HG03442 (cell line): ENCODE measurements around the gene ATP5ME.

Experiments
- ATAC-seq: cut with Tn5 transposase; IDR thresholded peaks from one replicate; pipeline ENCODE4 v1.9.1; 2021; ENCODE audit warnings: mild to moderate bottlenecking, moderate library complexity; ENCODE audit not compliant: unreplicated experiment

ATP5ME gene

DNA sequence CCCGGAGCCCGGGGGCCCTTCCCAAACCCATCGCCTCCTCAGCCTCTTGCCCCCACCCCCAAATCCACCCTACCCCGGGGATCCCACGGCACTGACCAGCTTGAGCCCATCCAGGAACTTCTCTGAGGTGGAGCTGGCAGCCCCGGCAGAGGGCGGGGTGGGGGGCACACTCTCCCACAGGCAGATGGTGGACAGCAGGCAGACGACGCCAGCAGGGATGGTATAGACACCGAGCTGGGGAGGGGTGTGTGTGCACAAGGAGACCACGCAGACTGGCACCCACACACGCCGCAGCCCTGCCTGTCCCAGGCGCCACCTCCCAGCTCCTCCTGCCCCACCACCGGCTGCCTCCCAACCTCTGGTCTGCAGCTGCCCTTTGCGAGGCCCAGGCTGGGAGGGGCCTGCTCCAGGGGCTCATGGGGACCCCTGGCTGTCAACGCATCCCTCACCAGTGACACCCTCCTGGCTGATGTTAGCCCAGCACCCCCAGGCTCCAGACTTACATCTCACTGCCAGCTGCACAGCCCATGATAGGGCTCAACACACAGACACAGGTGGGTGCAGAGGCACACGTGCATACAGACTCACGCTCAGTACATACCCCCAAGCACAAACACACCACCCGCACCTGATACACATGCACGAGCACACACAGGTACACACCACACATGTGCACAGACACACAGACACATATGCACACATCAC, 10.7 kb upstream of the ATP5ME start:
- no peak for ATAC-seq

- no peak for ATAC-seq
Observed at GRCh38 chr4:683982-684622, 10.0 kb upstream of the ATP5ME start.

- no peak for ATAC-seq
Observed at GRCh38 chr4:683247-683897, 9.3 kb upstream of the ATP5ME start.

DNA sequence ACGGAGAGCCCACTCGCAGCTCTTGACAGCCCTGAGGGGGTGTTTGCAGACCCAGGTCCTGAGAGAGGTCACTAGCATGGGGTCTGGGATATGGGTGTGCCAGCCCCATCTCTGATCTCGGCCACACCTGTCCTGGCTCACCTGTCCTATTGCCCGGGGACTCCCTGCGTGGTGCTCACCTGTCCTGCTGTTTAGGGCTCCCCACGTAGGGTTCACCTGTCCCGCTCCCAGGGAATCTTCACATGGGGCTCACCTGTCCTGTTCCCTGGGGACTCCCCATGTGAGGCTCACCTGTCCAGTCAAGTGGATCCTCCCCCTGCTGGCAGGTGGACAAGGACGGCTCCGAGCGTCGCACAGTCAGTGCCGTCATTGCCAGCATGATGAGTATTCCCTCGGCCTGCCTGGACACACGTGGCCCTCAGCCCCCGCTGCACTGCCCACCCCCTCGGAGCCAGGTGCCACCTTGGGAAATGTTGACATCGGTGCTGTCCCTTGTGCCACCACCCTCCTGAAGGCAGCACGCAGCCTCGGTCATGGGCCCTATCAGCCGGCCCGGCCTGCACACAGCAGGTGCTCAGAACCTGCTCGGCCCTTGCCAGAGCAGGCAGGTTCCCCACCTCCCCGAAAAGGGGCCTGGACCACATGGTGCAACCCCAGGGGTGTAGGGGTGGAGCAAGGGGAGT, 8.6 kb upstream of the ATP5ME start:
- no peak for ATAC-seq

GRCh38 chr4:681736-682451, 7.8 kb upstream of the ATP5ME start:
- no peak for ATAC-seq

- ATAC-seq: no peak
Observed at GRCh38 chr4:680928-681645, 7.0 kb upstream of the ATP5ME start.

- no peak for ATAC-seq
Observed at GRCh38 chr4:680551-680927, 6.5 kb upstream of the ATP5ME start.

DNA sequence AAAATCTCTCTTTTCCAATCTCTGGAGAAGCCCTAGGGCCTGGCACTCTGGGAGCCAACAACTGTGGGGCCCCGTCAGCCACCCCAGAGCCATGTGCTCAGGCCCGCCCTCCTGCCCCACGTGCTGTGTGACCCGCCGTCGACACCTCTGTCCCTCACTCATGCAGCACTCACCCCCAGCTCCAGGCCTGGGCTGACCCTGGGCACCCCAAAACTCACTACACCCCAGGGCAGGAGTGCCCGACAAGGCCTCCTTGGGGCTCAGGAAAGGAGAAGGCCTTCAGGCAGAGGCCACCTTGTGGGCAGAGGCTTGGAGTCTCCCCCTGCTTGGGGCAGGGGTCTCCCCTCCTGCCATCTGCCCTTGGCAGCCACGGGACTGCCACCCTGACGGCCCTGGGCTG, 6.0 kb upstream of the ATP5ME start:
- ATAC-seq: no peak

DNA sequence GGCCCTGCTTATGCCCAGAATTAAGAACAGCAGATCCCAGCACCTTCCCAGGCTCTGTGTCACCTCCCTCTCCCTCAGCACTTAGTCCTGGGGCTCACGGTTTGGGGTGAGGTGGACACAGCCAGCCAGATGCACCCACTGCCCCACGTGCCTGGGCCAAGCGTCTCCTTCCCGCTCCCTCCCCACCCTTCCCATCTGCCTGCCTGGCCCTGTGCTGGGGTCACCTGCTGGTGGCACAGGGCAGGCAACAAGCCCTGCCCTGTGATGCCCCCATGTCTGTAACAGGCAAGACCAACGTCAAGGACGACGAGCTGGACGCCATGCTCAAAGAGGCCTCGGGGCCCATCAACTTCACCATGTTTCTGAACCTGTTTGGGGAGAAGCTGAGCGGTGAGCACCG, 5.6 kb upstream of the ATP5ME start:
- ATAC-seq: no peak

GRCh38 chr4:679104-679481, 5.0 kb upstream of the ATP5ME start:
- no peak for ATAC-seq

DNA sequence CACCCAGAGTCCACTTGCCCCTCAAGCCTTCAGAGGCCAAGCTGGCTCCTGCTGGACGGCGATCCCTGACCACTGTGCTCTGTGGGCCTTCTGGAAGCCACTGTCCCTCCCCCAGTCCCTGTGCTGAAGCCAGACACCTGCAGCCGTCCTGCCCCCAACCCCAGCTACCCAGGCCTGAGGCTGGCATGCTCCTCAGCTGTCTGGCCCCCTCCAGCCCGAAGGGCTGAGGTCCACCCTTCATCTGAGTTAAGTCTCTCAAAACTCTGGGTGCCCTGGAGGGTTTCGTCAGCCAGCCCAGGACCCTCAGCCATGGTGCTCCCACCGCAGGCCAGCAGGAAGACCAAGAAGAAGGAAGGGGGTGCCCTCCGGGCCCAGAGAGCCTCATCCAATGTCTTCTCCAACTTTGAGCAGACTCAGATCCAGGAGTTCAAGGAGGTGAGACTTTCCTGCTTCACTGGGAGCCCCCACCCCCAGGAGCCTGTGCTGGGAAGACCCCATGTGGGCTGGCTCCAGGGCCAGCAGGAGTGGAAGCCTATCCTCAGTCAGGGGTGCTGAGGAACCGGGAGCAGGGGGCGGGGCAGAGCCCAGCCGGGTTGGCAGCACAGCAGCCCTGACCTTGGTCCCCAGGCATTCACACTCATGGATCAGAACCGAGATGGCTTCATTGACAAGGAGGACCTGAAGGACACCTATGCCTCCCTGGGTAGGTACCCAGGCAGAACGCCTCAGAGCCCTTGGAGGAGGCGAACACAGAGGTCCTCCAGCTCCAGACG, 4.4 kb upstream of the ATP5ME start:
- ATAC-seq: no peak

GRCh38 chr4:677431-678293, 3.6 kb upstream of the ATP5ME start:
- ATAC-seq: no peak

GRCh38 chr4:676871-677235, 2.8 kb upstream of the ATP5ME start:
- no peak for ATAC-seq

DNA sequence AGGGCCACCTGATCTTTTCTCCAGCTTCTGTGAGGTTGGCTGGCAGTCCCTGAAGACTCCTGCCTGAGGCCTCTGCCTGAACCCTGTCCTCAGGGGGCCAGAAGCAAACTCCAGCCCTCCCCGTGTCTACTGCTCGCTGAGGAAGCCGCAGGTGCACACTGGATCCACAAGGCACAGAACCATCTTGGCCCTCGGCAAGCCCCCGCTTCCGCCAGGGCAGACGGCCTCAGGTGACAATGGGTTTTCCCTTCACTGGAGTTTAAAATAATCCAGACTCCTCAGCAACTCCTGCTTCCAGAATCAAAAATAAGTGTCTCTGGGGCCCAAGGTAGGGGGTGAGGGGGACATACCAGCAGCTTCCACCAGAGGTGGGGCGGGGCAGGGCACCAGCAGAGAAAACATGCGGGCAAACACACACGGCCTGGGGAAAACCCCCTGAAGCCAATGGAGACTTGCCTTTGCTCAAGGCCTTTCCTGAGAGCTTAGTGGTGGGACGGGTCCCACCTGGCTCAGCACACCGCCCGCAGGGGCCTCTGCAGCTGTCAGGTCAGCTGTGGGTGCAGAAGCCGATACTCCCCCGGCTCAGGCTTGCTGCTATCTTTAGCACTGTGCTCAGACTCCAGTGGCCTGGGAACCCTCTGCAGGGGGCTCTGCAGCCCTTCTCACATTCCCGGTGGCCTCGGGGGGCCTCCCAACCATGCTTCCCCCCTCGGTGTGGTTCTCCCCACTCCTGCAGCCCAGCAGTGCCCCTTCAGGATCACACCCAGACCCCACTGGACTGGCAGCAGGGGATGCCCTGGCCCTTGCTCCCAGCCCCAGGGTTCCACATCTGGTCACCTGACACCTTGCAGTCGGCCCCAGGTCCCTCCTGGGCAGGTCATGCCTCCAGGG, 2.1 kb upstream of the ATP5ME start:
- ATAC-seq: peak; percentile 21

GRCh38 chr4:675036-675882, 1.2 kb upstream of the ATP5ME start:
- ATAC-seq: no peak

- ATAC-seq: no peak
Observed at GRCh38 chr4:673349-674091, 556 bp downstream of the ATP5ME start.
